AG20443 (cell line): ENCODE measurements around the gene POLN.

Experiments used
- DNase-seq: peaks from one replicate; pipeline ENCODE4 v3.0.0; 2012; ENCODE audit warnings: low spot score, mixed read lengths

Gene POLN

GRCh38 chr4:2082627-2083026, 159.3 kb downstream of the POLN start:
- DNase-seq = no peak

DNA sequence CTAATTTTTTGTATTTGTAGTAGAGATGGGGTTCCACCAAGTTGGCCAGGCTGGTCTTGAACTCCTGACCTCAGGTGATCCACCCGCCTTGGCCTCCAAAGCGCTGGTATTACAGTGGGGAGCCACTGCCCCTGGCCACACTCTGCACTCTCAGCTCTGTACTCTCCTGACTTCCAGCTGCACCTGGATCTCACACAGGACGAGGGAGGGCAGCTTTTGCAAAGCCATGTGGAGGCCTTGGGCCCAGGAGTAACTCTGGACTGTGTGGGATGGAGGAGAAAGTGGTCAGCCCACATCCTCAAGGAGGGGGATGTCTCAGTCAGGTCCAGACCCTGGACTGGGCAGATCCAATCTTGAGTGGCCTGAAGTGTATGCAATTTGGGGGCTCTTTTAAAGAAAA, 159.8 kb downstream of the POLN start:
- DNase-seq = no peak

DNA sequence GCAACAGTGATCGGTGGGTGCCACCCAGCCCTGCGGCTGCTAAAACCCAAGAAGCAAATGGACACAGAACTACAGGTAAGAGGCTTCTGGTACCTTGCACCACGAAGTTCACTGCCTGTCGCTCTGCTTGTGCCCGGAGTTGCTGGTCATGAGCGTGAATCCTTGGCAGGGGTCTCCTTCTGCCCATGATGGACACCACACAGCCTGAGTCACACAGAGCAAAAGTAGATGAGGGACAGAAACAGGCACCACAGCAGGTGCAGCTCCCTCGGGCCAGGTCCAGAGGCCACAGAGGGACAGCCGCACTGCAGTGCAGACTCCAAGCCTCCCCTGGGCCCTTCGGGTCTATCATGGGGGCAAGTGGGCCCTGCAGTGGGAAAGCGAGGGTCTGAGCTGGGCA, 160.4 kb downstream of the POLN start:
- DNase-seq = no peak

DNA sequence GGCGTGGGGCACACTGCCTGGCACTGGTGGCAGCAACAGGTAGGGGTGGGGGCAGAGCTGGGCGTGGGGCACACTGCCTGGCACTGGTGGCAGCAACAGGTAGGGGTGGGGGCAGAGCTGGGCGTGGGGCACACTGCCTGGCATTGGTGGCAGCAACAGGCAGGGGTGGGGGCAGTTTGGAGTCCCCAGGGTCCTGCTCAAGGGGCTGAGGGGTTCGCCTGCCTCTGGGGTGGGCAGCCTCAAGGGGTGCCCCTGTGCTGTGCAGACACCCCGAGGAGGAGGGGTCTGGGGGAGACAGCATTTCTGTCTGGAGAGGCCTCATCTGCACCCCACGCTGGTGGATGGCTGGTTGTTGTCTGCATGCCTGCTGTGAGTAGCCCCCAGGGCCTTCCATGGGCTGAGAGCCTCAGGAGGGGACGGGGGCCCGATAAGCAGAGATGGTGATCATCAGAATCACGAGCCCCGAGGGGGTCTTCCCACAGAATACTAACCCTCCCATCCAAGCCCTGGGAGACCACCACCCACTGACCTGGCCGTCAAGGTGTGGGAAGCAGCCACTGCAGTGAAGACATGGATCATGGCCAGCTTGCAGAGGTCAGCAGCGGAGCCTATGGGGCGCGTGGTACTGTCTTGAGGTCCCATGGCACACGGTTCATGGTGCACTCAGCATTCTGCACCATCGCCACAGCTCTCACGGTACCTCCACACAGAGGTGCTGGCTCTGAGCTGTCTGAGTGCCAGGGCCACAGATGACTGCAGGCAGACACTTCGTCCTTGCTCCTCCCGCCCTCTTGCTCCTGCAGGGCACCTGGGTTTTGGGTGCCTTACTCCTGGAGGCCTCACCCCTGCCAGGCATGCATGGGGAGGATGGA, 161.3 kb downstream of the POLN start:
- no peak for DNase-seq

DNA sequence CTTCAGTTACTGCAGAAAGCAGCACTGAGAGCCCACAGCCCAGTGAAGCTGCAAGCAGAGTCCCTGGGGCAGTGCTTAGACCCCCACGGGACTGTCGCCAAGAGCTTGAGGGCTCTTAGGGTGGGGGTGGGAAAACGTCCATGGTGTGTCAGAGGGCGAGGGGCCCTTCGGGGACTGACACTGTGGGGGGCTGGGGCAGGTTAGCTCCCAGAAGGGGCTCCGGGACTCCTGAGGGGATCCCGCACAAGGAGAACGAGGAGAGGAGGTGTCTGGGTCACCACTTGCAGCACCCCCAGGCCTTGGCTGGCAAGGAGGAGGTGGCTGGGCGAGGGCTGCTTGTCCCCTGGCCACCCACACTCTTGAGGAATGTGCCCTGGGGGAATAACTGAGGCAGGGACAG, 162.0 kb downstream of the POLN start:
- no peak for DNase-seq

GRCh38 chr4:2079006-2079405, 162.9 kb downstream of the POLN start:
- DNase-seq = no peak

DNA sequence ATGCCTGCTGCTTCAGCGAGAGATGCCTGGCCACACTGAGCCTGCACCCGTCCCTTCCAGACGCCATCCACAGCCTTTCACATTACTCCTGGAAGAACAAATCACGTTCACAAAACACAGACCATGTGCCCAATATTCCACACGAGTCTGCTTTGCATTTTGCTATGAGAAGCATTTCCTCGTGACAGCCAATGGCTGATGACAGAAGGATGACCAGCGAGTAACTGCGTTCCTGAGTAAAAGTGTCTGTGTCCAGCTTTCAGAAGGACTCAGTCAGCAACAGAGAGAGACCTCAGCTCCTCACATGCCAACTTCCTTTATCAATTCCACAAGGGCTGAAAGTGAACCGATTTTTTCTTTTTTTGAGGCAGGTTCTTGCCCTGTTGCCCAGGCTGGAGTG, 163.3 kb downstream of the POLN start:
- no peak for DNase-seq

DNA sequence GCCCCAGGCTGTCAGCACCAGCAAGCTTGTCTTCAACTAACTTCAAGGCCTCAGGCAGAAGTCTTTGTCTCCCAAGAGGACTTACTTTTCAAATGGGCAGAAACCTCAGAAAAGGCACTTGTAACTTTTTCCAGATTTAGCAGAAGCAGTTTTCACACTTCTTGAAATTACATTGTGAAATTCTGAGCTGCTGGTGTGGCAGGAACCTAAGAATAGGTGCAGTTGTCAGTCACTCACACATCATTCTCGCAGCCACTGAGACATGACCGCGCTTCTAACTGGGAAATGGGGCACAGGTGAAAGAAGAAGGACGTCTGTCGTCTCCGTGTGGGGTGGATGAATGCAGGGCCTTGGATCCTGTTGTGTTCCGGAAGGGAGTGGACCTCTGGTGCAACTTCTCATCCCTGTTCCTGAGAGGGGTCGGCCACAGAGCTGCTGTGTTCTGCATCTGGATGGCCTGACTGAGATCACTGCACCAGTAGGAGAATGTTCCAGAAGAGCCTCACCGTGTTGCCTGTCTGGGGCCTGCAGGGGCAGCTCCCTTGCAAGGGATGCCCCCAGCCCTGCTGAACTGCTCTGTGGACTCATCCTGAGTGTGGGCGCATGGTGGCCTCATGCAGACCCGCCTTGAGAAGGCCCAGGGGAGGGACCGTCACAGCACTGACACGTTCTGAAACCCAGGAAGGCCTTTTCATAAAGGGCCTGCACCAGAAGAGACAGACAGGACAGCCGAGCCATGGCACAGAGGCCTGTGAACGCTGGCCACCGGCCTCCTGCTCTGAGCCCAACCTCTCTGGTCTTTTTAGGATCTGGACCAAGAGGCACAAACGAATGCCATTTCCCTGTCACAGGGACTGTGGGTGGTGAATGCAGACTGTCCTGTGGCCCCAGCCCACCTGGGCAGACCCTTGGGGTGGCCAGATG, 164.1 kb downstream of the POLN start:
- DNase-seq = no peak

- no peak for DNase-seq
These were observed 164.9 kb downstream of the POLN start for GRCh38 chr4:2076908-2077536.

DNA sequence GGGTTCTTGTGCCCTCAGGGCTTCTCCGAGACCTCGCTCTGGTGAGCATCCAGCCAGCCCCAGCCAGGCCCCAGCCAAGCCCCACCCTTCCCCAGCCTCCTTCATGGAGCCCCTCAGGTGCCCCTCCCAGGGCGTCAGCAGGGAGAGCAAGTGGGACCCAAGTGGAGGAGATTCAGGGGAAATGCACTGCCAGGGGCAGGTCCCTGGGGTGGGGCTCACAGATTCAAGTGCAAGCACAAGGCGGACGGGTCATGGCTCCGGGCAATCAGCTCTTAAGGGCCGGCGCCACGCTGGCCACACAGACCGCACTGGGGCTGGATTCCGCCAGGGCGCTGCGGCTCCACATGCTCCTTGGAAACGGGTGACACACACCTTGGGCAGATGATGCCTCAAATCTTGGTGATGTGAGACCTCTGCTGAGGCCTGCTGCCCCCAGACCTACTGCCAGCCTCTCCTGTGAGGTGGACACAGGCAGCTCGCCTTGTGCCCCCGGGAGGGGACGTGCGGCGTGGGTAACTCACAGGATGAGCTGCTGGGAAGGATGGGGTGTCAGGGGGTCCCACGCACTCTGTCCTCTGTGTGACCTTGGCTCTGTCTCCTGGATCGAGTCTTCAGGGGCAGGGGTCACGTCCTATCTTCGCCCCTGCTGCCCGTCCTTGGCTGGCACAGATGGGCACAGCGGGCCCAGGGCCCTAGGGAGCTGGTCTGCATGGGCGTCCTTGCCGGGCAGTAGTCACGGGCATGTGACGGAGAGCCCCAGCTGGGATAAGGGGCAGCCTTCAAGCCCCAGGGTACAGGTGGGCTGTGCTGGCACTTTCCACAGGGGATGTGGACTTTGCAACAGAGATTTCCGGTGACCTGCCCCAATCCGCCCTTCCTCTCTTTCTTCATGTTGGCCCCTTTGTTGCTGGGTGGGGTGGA, 165.7 kb downstream of the POLN start:
- DNase-seq = no peak

DNA sequence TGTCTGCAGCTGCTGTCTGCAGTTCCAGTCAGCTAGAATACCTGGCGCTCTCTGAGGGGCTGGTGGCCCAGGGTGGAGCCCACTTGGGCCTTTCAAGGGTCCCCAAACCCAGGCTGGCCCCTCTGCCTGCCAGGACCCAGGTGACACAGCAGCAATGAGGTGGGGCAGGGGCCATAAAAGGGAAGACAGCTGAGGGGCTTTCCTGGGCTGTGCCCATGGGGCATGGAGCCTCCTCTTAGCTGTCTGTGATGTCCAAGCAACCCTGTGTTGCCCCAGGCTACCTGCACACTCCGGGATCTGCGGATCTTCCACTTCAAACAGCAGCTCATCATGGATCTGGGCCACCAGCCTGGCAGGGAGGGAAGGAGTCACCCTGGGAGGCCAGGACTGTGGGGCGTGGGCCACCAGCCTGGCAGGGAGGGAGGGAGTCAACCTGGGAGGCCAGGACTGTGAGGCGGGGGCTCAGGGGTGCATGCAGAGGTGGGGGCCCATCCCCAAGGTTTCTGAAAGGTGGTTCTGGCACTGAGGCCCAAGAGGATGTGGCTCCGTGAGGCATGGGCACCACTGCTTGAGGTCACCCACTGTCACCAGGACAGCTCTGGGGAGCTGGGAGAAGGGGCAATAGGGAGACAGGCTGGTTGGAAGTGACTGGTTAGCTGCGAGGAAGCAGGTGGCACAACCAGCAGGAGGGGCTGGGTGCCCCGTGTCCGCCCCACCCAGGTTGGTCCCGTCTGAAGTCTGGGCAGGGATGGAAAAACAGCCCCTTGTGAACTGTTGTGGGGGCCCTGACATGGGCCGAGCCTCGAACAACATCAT, 166.5 kb downstream of the POLN start:
- no peak for DNase-seq

GRCh38 chr4:2074588-2074987, 167.3 kb downstream of the POLN start:
- no peak for DNase-seq

- DNase-seq = no peak
These were observed 168.0 kb downstream of the POLN start for GRCh38 chr4:2073808-2074481.

DNA sequence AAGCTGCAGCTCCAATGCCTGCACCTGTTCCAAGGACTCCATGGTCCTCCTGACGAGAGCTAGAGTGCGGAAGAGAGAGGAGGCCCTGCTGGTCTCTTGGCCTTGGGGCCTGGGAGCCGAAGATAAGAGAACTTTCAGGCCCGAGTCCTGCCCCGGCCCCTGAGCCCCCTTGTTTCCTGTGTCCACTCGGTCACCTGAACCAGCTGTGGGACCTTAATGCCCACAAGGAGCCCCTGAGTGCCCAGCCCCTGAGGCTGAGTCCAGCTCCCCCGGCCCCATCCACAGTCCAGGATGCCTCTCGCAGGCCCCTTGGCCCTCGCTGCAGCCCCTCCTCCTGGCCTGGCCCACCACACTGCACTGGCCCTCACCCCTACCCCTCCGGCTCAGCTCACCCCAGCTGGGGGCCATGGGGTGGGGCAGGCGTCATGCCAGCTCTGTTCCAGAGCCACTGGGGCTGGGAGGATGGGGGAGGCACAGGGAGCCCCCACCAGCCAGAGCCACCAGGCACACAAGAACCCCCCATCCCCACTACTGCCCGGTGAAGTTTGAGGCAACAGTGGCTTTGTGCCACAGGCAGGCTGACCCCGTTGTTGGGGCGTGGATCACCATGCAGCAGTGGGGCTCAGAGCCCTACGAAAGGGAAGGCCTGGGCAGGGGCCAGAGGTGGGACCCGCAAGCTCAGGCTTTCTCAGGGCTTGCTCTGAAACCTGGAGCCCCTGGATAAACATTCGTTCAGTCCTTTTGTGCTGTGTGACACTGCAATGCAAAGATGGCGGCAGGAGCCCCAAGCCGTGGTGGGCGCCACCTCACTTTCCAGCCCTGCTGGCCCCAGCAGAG, 168.7 kb downstream of the POLN start:
- no peak for DNase-seq

DNA sequence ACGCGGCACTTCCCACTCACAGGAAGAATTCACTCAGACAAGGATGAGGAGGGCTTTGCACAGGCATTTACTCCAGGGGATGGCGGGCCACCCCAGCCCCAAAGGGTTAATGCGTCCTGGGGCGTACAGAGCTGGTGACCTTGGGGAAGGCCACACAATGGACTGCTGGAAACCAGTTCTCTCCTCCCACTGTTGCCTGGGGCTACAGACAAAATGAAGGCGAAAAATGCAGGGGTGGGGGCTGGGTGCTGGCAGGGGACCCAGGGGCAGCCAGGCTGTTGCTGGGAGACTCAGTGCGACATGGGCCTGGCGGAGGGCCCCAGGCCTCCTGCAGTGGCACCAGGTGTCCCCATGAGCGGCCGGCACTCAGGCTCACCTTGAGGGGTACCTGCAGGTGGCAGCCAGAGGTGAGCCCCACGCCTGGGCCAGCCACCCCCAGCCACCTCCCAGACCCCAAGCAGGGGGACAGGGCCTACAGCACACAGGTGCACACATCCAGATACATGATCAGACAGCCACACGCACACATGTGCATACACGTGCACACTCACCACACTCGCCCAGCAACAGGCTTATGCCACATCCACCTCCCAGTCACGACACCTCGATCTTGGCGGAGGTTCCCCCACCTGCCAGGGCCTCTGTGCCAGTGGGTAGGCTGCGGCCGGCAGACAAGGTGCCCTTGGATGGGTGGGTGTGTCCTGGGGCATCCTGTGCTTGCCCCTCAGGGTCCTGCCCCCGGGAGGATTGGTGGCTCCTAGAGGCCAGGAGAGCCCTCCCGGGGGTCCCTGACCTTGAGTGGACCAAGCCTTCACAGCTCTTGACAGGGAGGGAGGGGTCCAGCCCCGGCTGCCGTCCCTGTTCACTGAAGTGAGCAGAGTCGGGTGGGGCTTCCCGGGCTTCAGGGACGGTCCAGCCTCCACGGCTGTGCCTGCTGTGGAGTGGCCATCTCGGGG, 169.7 kb downstream of the POLN start:
- DNase-seq = no peak

- no peak for DNase-seq
These were observed 170.5 kb downstream of the POLN start for GRCh38 chr4:2071252-2071911.
